Central memory CD4-positive, alpha-beta T cell (primary cell): ENCODE results near the gene RPL38.

Experiments used
- DNase-seq: peaks from one replicate; pipeline ENCODE4 v3.0.0; 2022

RPL38 gene

GRCh38 chr17:74252211-74252610, 48.7 kb downstream of the RPL38 start:
- no peak for DNase-seq

GRCh38 chr17:74253036-74253435, 49.6 kb downstream of the RPL38 start:
- DNase-seq: no peak

- DNase-seq: no peak
These were observed 53.8 kb downstream of the RPL38 start for GRCh38 chr17:74257311-74257710.

GRCh38 chr17:74259667-74260524, 56.4 kb downstream of the RPL38 start:
- no peak for DNase-seq
